ENCODE data around the gene NR1D1. TPM values are rescaled to one million over a fixed set of nuclear protein-coding genes. Genes with fewer than 3 reads are reported as not detected.

NR1D1 gene
- total and polyA plus RNA-seq, 2 of the 13 experiments (the other 11 are each of a cell fraction or from before 2014, with no cell fraction given): 2.1 to 2.7 TPM

GRCh38 chr17:40075201-40075941, 25.0 kb downstream of the NR1D1 start (continued):
- TF ChIP-seq, protein P1, sequence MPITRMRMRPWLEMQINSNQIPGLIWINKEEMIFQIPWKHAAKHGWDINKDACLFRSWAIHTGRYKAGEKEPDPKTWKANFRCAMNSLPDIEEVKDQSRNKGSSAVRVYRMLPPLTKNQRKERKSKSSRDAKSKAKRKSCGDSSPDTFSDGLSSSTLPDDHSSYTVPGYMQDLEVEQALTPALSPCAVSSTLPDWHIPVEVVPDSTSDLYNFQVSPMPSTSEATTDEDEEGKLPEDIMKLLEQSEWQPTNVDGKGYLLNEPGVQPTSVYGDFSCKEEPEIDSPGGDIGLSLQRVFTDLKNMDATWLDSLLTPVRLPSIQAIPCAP (CRISPR knock-in tag; IDR thresholded peaks at IDR 0.05; ENCODE audit: low read depth): no peak
- TF ChIP-seq ZNF737 (CRISPR knock-in tag; IDR thresholded peaks at IDR 0.05; ENCODE audit: borderline replicate concordance) (no peak), TRAFD1 (CRISPR knock-in tag; IDR thresholded peaks at IDR 0.05; ENCODE audit: borderline replicate concordance) (no peak), TBL1XR1 (IDR thresholded peaks at IDR 0.05; ENCODE audit: borderline replicate concordance, low read length, partially characterized antibody) (peak; percentile 82), ZNF746 (CRISPR knock-in tag; IDR thresholded peaks at IDR 0.05) (no peak), GATAD2A (CRISPR knock-in tag; IDR thresholded peaks at IDR 0.05) (peak; percentile 37), RBFOX2 (IDR thresholded peaks at IDR 0.05; ENCODE audit: low read depth, low read length) (no peak), GABPA (IDR thresholded peaks at IDR 0.05; ENCODE audit: low read depth, low read length) (no peak), GABPA (CRISPR knock-in tag; IDR thresholded peaks at IDR 0.05; ENCODE audit: low read depth) (0 out of 2 replicates have a peak, but pooled peaks have one; percentile 21), TAF1 (CRISPR knock-in tag; IDR thresholded peaks at IDR 0.05) (no peak), TRIM24 (CRISPR knock-in tag; IDR thresholded peaks at IDR 0.05) (no peak), PHB2 (IDR thresholded peaks at IDR 0.05; ENCODE audit: partially characterized antibody) (no peak), ZKSCAN5 (CRISPR knock-in tag; IDR thresholded peaks at IDR 0.05) (no peak), ZBTB21 (CRISPR knock-in tag; IDR thresholded peaks at IDR 0.05) (no peak; the same call in 1 of the 2 replicates), ZFP36L1 (CRISPR knock-in tag; IDR thresholded peaks at IDR 0.05) (no peak), CREBL2 (CRISPR knock-in tag; IDR thresholded peaks at IDR 0.05; ENCODE audit: borderline replicate concordance) (no peak), BORCS8-MEF2B (CRISPR knock-in tag; IDR thresholded peaks at IDR 0.05) (peak; percentile 58; the same call in 1 of the 2 replicates)
- TF ChIP-seq, protein P2, sequence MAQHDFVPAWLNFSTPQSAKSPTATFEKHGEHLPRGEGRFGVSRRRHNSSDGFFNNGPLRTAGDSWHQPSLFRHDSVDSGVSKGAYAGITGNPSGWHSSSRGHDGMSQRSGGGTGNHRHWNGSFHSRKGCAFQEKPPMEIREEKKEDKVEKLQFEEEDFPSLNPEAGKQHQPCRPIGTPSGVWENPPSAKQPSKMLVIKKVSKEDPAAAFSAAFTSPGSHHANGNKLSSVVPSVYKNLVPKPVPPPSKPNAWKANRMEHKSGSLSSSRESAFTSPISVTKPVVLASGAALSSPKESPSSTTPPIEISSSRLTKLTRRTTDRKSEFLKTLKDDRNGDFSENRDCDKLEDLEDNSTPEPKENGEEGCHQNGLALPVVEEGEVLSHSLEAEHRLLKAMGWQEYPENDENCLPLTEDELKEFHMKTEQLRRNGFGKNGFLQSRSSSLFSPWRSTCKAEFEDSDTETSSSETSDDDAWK (CRISPR knock-in tag; IDR thresholded peaks at IDR 0.05): no peak
- TF ChIP-seq, protein P3, sequence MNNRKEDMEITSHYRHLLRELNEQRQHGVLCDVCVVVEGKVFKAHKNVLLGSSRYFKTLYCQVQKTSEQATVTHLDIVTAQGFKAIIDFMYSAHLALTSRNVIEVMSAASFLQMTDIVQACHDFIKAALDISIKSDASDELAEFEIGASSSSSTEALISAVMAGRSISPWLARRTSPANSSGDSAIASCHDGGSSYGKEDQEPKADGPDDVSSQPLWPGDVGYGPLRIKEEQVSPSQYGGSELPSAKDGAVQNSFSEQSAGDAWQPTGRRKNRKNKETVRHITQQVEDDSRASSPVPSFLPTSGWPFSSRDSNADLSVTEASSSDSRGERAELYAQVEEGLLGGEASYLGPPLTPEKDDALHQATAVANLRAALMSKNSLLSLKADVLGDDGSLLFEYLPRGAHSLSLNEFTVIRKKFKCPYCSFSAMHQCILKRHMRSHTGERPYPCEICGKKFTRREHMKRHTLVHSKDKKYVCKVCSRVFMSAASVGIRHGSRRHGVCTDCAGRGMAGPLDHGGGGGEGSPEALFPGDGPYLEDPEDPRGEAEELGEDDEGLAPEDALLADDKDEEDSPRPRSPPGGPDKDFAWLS (CRISPR knock-in tag; IDR thresholded peaks at IDR 0.05; ENCODE audit: borderline replicate concordance): no peak
- TF ChIP-seq, protein P4, sequence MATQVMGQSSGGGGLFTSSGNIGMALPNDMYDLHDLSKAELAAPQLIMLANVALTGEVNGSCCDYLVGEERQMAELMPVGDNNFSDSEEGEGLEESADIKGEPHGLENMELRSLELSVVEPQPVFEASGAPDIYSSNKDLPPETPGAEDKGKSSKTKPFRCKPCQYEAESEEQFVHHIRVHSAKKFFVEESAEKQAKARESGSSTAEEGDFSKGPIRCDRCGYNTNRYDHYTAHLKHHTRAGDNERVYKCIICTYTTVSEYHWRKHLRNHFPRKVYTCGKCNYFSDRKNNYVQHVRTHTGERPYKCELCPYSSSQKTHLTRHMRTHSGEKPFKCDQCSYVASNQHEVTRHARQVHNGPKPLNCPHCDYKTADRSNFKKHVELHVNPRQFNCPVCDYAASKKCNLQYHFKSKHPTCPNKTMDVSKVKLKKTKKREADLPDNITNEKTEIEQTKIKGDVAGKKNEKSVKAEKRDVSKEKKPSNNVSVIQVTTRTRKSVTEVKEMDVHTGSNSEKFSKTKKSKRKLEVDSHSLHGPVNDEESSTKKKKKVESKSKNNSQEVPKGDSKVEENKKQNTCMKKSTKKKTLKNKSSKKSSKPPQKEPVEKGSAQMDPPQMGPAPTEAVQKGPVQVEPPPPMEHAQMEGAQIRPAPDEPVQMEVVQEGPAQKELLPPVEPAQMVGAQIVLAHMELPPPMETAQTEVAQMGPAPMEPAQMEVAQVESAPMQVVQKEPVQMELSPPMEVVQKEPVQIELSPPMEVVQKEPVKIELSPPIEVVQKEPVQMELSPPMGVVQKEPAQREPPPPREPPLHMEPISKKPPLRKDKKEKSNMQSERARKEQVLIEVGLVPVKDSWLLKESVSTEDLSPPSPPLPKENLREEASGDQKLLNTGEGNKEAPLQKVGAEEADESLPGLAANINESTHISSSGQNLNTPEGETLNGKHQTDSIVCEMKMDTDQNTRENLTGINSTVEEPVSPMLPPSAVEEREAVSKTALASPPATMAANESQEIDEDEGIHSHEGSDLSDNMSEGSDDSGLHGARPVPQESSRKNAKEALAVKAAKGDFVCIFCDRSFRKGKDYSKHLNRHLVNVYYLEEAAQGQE (IDR thresholded peaks at IDR 0.05; ENCODE audit: borderline replicate concordance in 1 of 2, low read depth in 1 of 2, low read length in 2 of 2): no peak
